GM21447 (cell line): ENCODE measurements around the gene MAP3K2.

Source experiments
- ATAC-seq: cut with Tn5 transposase; IDR thresholded peaks from one replicate; pipeline ENCODE4 v1.9.1; 2021; ENCODE audit not compliant: unreplicated experiment

Gene MAP3K2

GRCh38 chr2:127408004-127408806 lies 20.4 kb upstream of the MAP3K2 start:
- ATAC-seq = peak; percentile 66

GRCh38 chr2:127407661-127408003 lies 19.9 kb upstream of the MAP3K2 start:
- ATAC-seq = no peak

- ATAC-seq = no peak
These were observed 19.3 kb upstream of the MAP3K2 start for GRCh38 chr2:127407091-127407490.

- ATAC-seq = no peak
These were observed 18.7 kb upstream of the MAP3K2 start for GRCh38 chr2:127406454-127406853.

GRCh38 chr2:127405255-127405610 lies 17.5 kb upstream of the MAP3K2 start:
- ATAC-seq = no peak

GRCh38 chr2:127404466-127405254 lies 16.9 kb upstream of the MAP3K2 start:
- ATAC-seq = no peak

- ATAC-seq = no peak
These were observed 15.7 kb upstream of the MAP3K2 start for GRCh38 chr2:127403460-127403859.

GRCh38 chr2:127401757-127402695 lies 14.3 kb upstream of the MAP3K2 start:
- no peak for ATAC-seq

- ATAC-seq = no peak
These were observed 13.4 kb upstream of the MAP3K2 start for GRCh38 chr2:127400897-127401756.

- no peak for ATAC-seq
These were observed 12.7 kb upstream of the MAP3K2 start for GRCh38 chr2:127400533-127400896.

- peak; percentile 86 for ATAC-seq
These were observed 10.4 kb upstream of the MAP3K2 start for GRCh38 chr2:127398239-127398590.

GRCh38 chr2:127397568-127398238 lies 9.9 kb upstream of the MAP3K2 start:
- no peak for ATAC-seq

GRCh38 chr2:127394492-127394891 lies 6.7 kb upstream of the MAP3K2 start:
- no peak for ATAC-seq

- ATAC-seq = no peak
These were observed 5.2 kb upstream of the MAP3K2 start for GRCh38 chr2:127392828-127393578.

GRCh38 chr2:127392133-127392827 lies 4.5 kb upstream of the MAP3K2 start:
- ATAC-seq = no peak

- ATAC-seq = peak; percentile 22
These were observed 2.1 kb upstream of the MAP3K2 start for GRCh38 chr2:127389778-127390435.

GRCh38 chr2:127388423-127389164 lies 819 bp upstream of the MAP3K2 start:
- peak; percentile 17 for ATAC-seq
